Sigmoid colon (tissue), 4 donors: ENCODE results near the gene CELF1.

Experiments used
- EP300 ChIP-seq, 4 donors: sonication (generic); formaldehyde crosslinking; IDR thresholded peaks; one replicate each; pipeline ENCODE4 v1.6.1; 2017; ENCODE audit warnings: antibody characterized with exemption in 4 of 4
- POLR2A ChIP-seq, 2 donors: fragments of 450-650 bp; IDR thresholded peaks; one replicate each; pipeline ENCODE4 v1.6.1; 2016; ENCODE audit warnings: antibody characterized with exemption in 2 of 2, mild to moderate bottlenecking in 2 of 2, moderate library complexity in 2 of 2
- TF ChIP-seq, protein P1 (sequence below), 4 experiments: fragments of 450-650 bp in 3 of 4; fragments of 200-600 bp in 1 of 4; IDR thresholded peaks; one replicate each; pipeline ENCODE4 v1.5.1; 2016 to 2019; ENCODE audit warnings: antibody characterized with exemption in 4 of 4, mild to moderate bottlenecking in 3 of 4, moderate library complexity in 2 of 4

DNA sequence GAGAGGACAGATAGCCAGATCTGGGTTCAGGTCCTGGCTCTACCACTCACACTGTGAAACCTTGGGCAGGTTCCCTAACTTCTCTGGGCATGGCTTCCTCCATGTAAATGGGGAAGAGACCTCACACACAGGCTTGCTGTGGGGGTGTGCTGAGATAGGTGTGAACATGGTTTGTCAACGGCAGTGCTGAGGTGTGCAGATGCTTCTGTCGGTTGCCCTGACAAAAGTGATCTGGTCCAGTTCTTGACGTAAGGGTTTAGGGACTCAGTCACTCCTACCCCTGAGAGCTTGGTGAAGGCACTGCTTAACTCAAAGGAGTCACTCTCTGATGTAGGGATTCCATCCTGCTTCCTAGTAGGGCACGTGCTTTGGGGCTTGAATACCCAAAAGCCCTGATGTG is 39.3 kb upstream of the CELF1 start:
- TF ChIP-seq, protein P1, sequence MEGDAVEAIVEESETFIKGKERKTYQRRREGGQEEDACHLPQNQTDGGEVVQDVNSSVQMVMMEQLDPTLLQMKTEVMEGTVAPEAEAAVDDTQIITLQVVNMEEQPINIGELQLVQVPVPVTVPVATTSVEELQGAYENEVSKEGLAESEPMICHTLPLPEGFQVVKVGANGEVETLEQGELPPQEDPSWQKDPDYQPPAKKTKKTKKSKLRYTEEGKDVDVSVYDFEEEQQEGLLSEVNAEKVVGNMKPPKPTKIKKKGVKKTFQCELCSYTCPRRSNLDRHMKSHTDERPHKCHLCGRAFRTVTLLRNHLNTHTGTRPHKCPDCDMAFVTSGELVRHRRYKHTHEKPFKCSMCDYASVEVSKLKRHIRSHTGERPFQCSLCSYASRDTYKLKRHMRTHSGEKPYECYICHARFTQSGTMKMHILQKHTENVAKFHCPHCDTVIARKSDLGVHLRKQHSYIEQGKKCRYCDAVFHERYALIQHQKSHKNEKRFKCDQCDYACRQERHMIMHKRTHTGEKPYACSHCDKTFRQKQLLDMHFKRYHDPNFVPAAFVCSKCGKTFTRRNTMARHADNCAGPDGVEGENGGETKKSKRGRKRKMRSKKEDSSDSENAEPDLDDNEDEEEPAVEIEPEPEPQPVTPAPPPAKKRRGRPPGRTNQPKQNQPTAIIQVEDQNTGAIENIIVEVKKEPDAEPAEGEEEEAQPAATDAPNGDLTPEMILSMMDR (IDR thresholded peaks at IDR 0.05), result no peak
- TF ChIP-seq EP300 (IDR thresholded peaks at IDR 0.05) (no peak), POLR2A (IDR thresholded peaks at IDR 0.05) (no peak)
